HAP-1 (cell line): ENCODE results near the gene CHN1.

ENCODE experiments used
- DNase-seq, 2 experiments: peaks; one replicate each; pipeline ENCODE4 v3.0.0-alpha.2; 2016 to 2020; ENCODE audit warnings: low spot score in 2 of 2
- H3K27me3 ChIP-seq: fragments of 250-450 bp; sonication (Bioruptor Pico); 2 replicates; pipeline ENCODE4 v1.5.1; 2020; ENCODE audit warnings: low read depth, mild to moderate bottlenecking, moderate library complexity
- H3K36me3 ChIP-seq: fragments of 250-450 bp; sonication (Bioruptor Pico); replicated peaks from 2 replicates; pipeline ENCODE4 v1.5.1; 2020; ENCODE audit warnings: mild to moderate bottlenecking
- H3K4me1 ChIP-seq: fragments of 250-450 bp; sonication (Bioruptor Pico); 2 replicates; pipeline ENCODE4 v1.5.1; 2020; ENCODE audit warnings: mild to moderate bottlenecking
- H3K4me3 ChIP-seq: fragments of 250-450 bp; sonication (Bioruptor Pico); 2 replicates; pipeline ENCODE4 v1.5.1; 2020; ENCODE audit warnings: mild to moderate bottlenecking, moderate library complexity
- H3K9me3 ChIP-seq: fragments of 250-450 bp; sonication (Bioruptor Pico); 2 replicates; pipeline ENCODE4 v1.5.1; 2020; ENCODE audit warnings: mild to moderate bottlenecking, moderate library complexity
- in situ Hi-C: fragments of 300-500 bp; cut with MboI; formaldehyde crosslinking; loops from 3 replicates; pipeline ENCODE4 v1.14.3; 2020; ENCODE audit warnings: low sequenced_read_pairs, inconsistent platforms, mixed read lengths

Gene CHN1, protein sequence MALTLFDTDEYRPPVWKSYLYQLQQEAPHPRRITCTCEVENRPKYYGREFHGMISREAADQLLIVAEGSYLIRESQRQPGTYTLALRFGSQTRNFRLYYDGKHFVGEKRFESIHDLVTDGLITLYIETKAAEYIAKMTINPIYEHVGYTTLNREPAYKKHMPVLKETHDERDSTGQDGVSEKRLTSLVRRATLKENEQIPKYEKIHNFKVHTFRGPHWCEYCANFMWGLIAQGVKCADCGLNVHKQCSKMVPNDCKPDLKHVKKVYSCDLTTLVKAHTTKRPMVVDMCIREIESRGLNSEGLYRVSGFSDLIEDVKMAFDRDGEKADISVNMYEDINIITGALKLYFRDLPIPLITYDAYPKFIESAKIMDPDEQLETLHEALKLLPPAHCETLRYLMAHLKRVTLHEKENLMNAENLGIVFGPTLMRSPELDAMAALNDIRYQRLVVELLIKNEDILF

DNA sequence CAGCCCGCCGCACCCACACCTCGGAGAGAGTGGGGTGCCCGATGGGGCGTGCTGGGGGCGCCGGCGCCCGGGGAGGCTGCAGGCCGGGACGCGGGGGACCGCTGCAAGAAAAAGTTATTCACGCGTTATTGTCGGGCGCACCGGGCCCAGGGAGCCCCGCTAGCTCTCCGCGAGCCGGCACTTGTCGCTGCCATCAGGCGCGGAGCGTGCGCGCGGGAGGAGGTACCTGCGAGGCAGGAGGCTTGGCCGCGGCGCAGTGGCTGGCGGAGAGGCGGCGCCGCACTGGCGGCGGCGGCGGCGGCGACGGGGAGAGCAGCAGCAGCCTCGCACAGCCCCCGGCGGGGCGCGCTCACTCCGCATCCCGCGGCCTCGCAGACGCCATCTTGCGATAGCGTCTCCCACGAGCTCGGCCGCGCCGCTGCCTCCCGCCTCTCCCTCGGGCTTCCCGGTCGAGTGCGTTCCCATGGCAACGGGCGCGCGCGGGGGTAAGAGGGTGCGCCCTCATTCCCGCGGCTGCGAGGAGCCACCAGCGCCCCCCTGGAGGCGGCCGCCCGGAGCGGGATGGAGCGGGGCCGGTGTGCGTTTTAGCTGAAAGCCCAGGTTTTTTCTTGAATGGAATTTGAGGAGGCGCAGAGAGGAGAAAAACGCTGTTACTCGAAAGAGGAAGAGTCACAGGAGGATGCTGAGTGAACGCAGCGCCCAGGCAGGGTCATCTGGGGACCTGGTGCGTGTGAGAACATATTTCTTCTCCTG is at the start of gene CHN1:
TSS of gene CHN1 (minus strand) at position 402 of the 753 bp plus-strand sequence. CDS start 469 bp downstream, outside the sequence.
- peak; percentile 78 to 96 for DNase-seq
- no peaks in the 10 kb centered on the region for H3K27me3 ChIP-seq
- in situ Hi-C loops: no loop called here
- no peaks in the 10 kb centered on the region for H3K36me3 ChIP-seq
- peaks cover 41% of the 10 kb centered on the region for H3K4me1 ChIP-seq
- no peaks in the 10 kb centered on the region for H3K9me3 ChIP-seq
- peak within 1 kb of the TSS; percentile 73 for H3K4me3 ChIP-seq

DNA sequence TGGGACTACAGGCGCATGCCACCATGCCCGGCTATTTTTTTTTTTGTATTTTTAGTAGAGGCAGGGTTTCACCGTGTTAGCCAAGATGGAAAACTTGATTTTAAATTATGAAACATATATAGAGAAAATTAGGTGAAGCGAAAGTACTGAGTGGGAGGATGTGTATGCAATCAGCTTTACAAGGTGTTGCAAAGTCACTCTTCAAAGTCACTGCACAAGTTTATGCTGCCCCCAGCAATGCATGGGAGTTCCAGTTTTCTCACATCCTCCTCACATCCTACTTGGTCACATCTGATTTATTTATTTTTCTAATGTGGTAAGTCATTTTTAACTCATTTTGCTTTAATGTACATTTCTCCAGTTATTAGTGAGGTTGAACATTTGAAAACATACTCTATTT is 49.2 kb upstream of the CHN1 start:
- H3K4me1 ChIP-seq: no peaks in the 10 kb centered on the region
- DNase-seq: no peak
- no peaks in the 10 kb centered on the region for H3K9me3 ChIP-seq
- no peaks in the 10 kb centered on the region for H3K27me3 ChIP-seq
- H3K36me3 ChIP-seq: no peaks in the 10 kb centered on the region
- in situ Hi-C loops: no loop called here
- H3K4me3 ChIP-seq: no peak overlapping the region

DNA sequence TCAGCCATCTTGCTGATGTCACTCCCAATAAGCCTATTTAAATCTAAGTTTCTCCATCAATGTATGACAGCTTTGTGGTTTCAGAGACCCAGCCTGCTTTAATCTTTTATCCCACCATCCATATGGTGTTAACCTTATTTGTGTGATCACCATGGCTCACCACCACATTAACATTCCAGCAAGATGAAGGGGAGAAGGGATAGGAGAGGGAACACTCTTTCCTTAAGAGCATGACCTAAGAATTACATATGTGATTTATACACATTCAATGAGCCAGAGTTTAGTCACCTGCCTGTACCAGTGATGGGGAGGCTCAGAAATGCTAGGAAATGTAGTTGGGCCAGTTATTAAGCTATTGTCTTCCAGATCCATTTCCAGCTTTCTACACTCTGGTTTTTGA is 44.5 kb upstream of the CHN1 start:
- DNase-seq: no peak
- H3K4me3 ChIP-seq: no peak overlapping the region
- in situ Hi-C loops: loop anchor here (25.0 kb wide), 2 partner anchors 238 to 1038 kb away; partner anchors contain the start of genes EVX2, HOXD12 and HOXD13

DNA sequence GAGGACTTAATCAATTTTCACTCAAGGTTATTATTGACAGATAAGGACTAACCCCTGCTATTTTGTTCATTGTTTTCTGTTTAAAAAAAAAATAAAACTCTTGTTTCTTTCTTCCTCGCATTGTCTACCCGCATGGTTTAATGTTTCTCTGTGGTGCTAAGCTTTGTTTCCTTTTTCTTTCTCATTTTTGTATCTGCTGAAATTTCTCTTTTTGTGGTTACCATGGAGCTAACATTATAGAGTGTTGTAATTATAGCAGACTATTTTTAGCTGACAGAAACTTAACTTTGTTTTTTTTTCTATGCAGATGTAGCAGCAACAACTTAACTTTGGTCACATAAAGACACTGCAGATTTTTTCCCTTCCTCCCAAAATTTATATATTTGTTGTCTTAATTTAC is 43.1 kb upstream of the CHN1 start:
- H3K27me3 ChIP-seq: no peaks in the 10 kb centered on the region
- in situ Hi-C loops: loop anchor here (25.0 kb wide), 2 partner anchors 239 to 1039 kb away; partner anchors contain the start of genes EVX2, HOXD12 and HOXD13
- no peaks in the 10 kb centered on the region for H3K36me3 ChIP-seq
- DNase-seq: no peak
- H3K9me3 ChIP-seq: no peaks in the 10 kb centered on the region; the same call in 1 of the 2 replicates
- H3K4me1 ChIP-seq: peaks cover 2% of the 10 kb centered on the region; the same call in 1 of the 2 replicates
- H3K4me3 ChIP-seq: no peak overlapping the region

More for the DNA sequence above, 44.5 kb upstream of the CHN1 start:
- Histone ChIP-seq H3K27me3 (no peaks in the 10 kb centered on the region), H3K36me3 (no peaks in the 10 kb centered on the region), H3K4me1 (peaks cover 2% of the 10 kb centered on the region; the same call in 1 of the 2 replicates), H3K9me3 (no peaks in the 10 kb centered on the region; the same call in 1 of the 2 replicates)

DNA sequence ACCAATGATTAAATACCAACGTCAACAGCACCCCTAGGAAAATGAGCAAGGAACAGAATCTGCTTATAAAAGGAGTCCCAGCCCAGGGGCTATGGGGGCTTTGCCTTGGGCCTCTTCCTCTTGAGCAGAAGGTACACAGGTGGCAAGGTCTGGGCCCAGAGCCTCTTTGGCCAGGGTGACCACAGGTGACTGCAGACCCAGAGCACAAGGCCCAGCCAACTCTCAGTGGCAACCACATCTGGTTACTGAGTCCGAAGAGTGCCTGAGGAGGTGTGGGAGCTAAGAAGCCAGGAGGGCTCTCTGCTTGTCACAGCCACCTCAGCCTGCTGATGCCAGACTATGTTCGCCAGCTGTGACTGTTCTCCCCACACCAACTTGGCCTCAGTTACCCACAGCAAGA is 34.3 kb upstream of the CHN1 start:
- in situ Hi-C loops: loop anchor here (25.0 kb wide), 2 partner anchors 248 to 1048 kb away; partner anchors contain the start of genes EVX2, HOXD12 and HOXD13
- H3K27me3 ChIP-seq: no peaks in the 10 kb centered on the region

DNA sequence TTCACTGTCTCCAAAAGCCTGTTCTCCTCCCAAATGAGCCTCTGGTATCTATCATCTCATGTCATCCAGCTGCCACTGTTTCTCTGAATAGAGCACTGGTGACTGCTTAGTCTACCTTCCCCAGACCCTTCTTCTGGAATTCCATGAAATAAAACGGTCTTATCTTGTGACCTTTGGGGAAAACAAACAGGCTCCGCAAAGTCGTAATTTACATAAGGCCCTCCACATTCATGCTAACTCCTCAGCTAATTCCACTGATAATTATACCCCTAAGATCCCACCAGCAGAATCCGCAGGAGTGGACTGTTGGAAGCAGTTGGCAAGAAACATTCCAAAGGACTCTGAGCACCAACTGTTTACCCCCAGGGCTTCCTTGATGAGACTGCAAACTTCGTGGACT is 33.9 kb upstream of the CHN1 start:
- in situ Hi-C loops: loop anchor here (25.0 kb wide), 2 partner anchors 248 to 1048 kb away; partner anchors contain the start of genes EVX2, HOXD12 and HOXD13
- Histone ChIP-seq H3K36me3 (no peaks in the 10 kb centered on the region), H3K9me3 (no peaks in the 10 kb centered on the region), H3K4me1 (0 out of 2 replicates have a peak, but pooled peaks cover 4% of the 10 kb centered on the region), H3K27me3 (no peaks in the 10 kb centered on the region), H3K4me3 (no peak overlapping the region)
- no peak for DNase-seq

More for the DNA sequence above, 34.3 kb upstream of the CHN1 start:
- Histone ChIP-seq H3K4me3 (no peak overlapping the region), H3K4me1 (0 out of 2 replicates have a peak, but pooled peaks cover 4% of the 10 kb centered on the region), H3K9me3 (no peaks in the 10 kb centered on the region), H3K36me3 (no peaks in the 10 kb centered on the region)
- DNase-seq: no peak

DNA sequence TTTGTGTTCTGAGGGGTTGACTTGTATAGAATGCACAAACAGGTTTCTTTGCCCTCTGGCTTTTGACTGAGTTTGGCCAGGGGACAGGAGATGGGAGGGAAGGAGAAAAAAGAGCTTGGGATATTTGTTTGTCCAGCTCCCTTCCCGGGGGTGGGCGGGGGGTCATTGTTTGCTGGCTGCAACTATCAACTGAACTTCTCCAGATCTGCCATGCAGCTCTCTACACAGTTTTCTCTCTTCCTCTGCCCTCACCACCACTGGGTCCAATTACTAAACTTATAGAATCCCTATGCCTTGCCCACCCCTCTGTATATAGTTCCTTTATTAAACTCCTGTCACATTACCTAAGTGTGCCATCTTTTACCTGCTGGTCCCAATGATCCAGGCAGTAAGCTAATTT is 32.8 kb upstream of the CHN1 start:
- Histone ChIP-seq H3K27me3 (no peaks in the 10 kb centered on the region), H3K4me3 (no peak overlapping the region), H3K36me3 (no peaks in the 10 kb centered on the region), H3K9me3 (no peaks in the 10 kb centered on the region), H3K4me1 (0 out of 2 replicates have a peak, but pooled peaks cover 4% of the 10 kb centered on the region)
- in situ Hi-C loops: loop anchor here (25.0 kb wide), 2 partner anchors 249 to 1049 kb away; partner anchors contain the start of genes EVX2, HOXD12 and HOXD13
- no peak for DNase-seq

DNA sequence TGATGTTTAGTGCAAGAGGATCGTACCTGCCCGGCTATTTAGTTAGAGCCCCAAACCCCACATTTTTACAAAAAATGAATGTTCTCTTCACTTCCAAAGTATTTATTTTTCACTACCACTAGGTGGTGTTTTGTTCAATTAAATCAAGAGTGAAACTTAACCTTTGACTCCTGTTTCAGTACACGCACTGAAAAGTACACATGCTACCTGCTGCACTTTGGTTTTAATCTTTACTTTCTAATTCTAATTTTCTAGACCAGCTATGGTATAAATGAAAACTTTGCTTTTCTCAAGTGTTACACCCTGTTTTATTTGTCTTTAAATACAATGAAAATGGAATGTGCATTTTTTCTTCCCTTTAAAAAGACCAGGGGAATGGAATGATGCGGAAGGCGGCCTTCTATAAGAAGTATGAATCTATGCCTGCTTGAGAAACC is 31.4 kb upstream of the CHN1 start:
- H3K4me3 ChIP-seq: no peak overlapping the region
- peak in 1 of 2 experiments; percentile 70 for DNase-seq
- 0 out of 2 replicates have a peak, but pooled peaks cover 4% of the 10 kb centered on the region for H3K4me1 ChIP-seq
- in situ Hi-C loops: loop anchor here (25.0 kb wide), 2 partner anchors 251 to 1051 kb away; partner anchors contain the start of genes EVX2, HOXD12 and HOXD13
- no peaks in the 10 kb centered on the region for H3K27me3 ChIP-seq
- H3K36me3 ChIP-seq: no peaks in the 10 kb centered on the region
- no peaks in the 10 kb centered on the region for H3K9me3 ChIP-seq

DNA sequence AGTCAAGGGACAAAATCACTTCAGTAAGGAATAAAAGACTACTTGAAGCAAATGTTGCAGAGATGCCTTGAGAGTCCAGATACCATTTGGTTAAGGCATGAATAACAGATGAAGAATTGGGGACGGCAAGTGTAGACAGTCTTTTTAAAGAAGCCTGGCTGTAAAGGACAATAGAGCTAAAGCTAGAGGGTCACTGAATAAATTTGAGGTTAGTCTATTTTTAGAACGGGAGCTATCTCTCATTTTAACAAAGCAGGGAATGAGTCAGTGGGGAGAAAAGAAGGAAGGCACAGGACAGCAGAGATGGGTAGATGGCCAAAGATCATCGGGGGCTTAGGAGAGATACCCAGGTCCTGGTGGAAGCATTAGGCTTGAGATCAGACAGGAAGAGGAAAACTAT is 30.6 kb upstream of the CHN1 start:
- H3K27me3 ChIP-seq: no peaks in the 10 kb centered on the region
- H3K4me3 ChIP-seq: no peak overlapping the region
- H3K4me1 ChIP-seq: 0 out of 2 replicates have a peak, but pooled peaks cover 4% of the 10 kb centered on the region
- H3K36me3 ChIP-seq: no peaks in the 10 kb centered on the region
- DNase-seq: no peak
- no peaks in the 10 kb centered on the region for H3K9me3 ChIP-seq
- in situ Hi-C loops: loop anchor here (25.0 kb wide), 2 partner anchors 251 to 1051 kb away; partner anchors contain the start of genes EVX2, HOXD12 and HOXD13

DNA sequence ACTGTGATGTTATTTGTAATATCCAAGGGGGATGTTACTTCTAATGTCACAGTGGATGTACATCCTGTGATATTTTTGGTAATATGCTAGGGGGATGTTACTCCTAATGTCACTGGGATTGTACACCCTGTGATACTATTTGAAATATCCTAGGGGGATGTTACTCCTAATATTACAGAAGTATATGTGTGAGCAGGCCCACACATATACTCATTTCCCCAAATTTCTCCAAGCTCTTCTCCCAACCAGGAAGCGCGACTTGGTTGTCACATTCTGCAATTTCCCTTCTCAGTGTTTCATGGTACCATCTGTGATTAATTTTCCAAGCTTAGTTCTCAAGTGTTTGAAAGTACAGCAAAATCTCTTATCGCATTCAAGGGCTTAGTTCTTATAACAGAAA is 29.5 kb upstream of the CHN1 start:
- no peaks in the 10 kb centered on the region for H3K9me3 ChIP-seq
- in situ Hi-C loops: loop anchor here (25.0 kb wide), 2 partner anchors 253 to 1053 kb away; partner anchors contain the start of genes EVX2, HOXD12 and HOXD13
- no peak overlapping the region for H3K4me3 ChIP-seq
- H3K36me3 ChIP-seq: no peaks in the 10 kb centered on the region
- H3K27me3 ChIP-seq: no peaks in the 10 kb centered on the region
- no peak for DNase-seq
- 0 out of 2 replicates have a peak, but pooled peaks cover 4% of the 10 kb centered on the region for H3K4me1 ChIP-seq

DNA sequence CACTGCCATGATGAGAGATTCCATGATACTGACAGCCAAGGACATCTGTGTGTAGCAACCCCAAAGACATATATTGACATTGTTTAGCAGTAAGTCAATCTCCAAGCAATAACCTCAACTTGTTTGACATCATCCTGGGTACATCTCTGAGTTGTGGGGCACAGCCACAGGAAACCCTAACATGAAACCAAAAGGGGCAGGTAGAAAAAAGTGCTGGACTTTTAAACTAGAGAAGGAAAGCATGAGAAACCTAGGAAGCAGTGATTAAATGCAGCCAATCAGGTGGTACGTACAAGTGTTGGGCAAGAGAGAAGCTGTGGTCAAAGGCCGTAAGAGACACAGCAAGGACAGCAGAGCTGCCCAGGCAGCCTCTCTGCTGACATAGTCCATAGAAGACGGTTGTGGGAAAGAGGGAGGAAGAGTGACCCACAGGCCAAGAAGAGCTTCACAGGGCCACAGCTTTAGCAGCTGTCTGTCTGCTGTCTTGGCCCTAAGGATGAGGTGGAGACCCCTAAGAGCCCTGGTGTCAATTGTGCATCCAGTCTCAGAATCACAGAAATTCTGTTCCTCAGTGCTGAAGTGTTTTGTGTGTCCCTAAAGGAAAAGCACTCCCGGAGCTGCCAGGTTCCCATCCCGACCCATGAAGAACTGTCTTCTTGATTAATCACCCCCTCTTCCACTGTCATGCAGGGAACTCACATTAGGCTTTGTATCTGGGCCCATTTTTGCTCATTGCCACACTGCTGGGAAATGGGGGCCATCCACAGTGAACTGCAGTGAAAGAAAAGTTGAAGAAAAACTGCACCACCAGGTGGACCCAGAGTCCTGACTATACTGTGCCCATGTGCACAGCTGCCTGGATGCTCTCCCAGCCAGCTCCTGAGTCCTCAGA is 25.4 kb upstream of the CHN1 start:
- no peaks in the 10 kb centered on the region for H3K9me3 ChIP-seq
- H3K36me3 ChIP-seq: no peaks in the 10 kb centered on the region
- no peak overlapping the region for H3K4me3 ChIP-seq
- H3K4me1 ChIP-seq: peaks cover 8% of the 10 kb centered on the region
- in situ Hi-C loops: loop anchor here (25.0 kb wide), 2 partner anchors 257 to 1057 kb away; partner anchors contain the start of genes EVX2, HOXD12 and HOXD13
- H3K27me3 ChIP-seq: no peaks in the 10 kb centered on the region
- DNase-seq: peak; percentile 27 to 63

DNA sequence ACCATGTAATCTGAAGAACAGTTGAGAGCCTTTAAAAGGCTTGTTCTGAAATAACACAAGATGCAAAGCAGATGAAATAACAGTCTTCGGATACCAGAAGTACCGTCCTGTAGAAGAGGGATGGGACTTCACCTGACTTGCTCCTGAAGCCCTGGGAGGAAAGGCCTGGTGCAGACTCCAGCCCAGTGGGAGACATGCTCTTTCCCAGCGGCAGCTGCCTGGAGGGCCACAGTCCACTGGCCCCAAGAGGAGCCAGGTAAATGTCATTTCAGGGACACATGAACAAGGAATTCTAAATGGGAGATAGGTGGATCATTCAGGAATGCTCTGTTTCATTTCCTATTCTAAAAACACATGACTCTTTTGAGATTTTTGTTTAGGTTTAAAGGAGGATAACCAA is 22.6 kb upstream of the CHN1 start:
- Histone ChIP-seq H3K4me3 (no peak overlapping the region), H3K27me3 (no peaks in the 10 kb centered on the region), H3K4me1 (peaks cover 8% of the 10 kb centered on the region), H3K9me3 (no peaks in the 10 kb centered on the region), H3K36me3 (no peaks in the 10 kb centered on the region)
- in situ Hi-C loops: loop anchor here (25.0 kb wide), 2 partner anchors 260 to 1060 kb away; partner anchors contain the start of genes EVX2, HOXD12 and HOXD13
- no peak for DNase-seq
